Fibroblast of skin of left quadriceps (primary cell): ENCODE results near the gene RINL.

ENCODE experiments used
- DNase-seq, 2 experiments: peaks; one replicate each; pipeline ENCODE4 v3.0.0-alpha.2; 2013; ENCODE audit warnings: low read depth in 2 of 2

The RINL gene, protein sequence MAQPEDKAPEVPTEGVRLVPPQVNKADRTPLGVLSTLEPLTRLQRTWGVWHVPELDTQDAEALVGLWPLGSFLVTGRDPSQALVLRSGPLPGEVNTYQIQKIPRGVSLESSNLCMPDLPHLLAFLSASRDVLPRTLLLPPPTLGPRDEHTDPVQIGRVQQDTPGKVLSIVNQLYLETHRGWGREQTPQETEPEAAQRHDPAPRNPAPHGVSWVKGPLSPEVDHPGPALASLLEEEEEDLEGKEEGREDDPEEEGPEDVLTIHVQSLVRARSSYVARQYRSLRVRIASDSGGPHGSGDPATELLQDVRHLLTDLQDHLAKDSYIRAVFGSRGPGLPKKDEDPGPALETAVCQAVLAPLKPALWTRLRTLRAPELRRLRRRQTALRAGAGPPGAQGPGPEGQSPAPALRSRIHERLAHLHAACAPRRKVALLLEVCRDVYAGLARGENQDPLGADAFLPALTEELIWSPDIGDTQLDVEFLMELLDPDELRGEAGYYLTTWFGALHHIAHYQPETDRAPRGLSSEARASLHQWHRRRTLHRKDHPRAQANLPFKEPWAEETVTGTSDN

DNA sequence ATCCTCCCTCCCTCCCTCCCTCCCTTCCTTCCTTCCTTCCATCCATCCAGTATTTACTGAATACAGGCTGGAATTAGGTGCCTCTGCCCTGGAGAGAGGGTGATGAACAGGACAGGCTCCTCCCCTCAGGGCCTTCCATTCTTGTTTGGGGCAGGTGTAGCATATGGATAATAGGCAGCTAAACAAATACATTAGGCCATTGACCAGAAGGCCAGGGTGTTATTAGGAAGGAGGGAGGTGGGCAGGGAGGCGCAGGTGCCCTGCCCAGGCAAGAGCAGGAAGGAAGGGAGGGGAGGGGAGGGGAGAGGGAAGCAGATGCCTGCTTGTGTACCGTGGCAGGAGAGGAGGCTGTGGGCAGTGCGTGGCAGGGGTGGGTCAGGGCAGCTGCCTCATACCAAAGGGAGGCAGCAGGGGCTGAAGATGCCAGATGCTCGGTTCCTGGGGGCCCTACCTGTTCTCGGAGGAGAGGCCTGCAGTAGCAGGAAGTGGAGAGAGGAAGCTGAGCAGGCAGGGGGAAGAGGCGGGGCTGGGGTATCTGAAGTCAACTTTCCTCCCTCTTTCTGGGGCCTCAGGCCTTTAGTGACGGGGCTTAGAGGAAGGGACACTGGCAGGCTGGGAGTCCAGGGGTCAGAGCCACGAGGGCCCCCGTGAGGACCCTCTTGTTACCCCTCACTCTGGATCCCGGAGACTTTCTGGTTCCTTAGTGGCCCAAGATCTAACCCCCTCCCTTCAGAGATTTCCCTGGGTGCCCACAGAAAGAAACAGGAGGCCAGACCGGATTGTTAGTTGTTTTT is at the start of gene RINL:
Gene RINL (minus strand): TSS at position 495 of the 794 bp plus-strand sequence. CDS start 1,533 bp downstream, outside the sequence.
- DNase-seq: no peak

DNA sequence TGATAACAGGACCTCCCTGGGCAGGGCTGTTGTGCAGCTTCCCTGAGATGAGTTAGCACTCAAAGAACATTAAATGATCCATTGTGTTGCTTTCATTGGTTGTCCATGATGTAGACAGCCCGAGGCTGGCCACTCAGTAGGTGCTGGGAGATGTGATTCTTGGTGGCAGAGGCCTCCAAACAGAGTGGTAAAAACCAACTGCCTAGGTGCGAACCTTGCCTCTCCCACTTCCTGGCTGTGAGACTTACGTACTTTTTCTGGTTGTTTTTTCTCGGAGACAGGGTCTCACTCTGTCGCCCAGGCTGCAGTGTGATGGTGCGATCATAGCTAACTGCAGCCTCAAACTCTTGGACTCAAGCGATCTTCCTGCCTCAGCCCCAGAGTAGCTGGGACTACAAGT is 46.3 kb upstream of the RINL start:
- no peak for DNase-seq

DNA sequence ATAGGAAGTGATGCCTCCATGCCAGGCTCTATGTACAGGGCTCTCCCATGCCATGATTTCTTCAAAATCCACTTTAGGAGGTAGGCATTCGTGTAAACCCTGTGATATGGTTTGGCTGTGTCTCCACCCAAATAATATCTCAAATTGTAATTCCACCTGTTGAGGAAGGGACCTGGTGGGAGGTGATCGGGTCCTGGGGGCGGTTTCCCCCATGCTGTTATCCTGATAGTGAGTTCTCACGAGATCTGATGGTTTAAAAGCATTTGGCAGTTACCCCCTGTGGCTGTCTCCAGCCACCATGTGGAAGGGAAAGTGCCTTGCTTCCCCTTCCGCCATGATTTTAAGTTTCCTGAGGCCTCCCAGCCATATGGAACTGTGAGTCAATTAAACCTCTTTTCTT is 44.4 kb upstream of the RINL start:
- DNase-seq: no peak

DNA sequence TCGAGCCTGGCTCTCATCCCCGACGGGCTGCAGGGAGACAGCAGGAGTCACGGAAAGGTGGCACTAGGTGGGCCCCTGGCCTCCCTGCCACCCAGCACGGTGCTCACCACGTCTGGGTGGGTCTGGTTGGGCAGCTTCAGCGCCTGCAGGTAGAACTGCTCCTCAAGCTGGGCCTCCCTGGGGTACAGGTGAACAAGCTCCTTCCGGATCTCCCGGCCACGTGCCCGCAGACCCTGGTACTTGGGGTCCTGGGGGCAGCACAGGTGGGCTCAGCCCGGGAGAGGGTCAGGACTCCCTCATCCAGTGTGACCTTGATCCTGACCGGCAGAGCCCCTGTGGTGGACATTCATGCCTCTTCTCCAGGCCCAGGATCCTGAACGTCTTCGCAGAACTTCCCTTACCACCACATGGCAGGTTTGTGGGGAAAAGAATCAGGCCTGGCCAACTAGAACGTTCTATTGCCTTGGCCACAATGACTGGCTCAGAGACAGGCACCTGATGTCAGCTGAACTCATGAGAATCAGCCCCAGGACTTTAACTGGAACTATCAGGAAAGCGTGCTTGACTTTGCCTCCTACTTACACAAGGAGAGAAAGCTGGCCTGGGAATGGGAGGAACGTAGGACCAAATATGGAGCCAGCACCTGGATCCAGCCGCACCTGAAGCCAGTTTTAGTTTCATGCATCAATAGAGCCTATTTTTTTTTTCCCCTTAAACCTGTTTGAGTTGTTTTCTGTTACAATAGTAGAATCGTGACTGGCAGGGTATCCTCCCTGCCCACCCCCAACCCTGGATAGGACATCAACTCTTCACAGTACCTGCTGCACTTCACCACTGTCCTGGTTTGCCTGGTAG is 43.6 kb upstream of the RINL start:
- no peak for DNase-seq

DNA sequence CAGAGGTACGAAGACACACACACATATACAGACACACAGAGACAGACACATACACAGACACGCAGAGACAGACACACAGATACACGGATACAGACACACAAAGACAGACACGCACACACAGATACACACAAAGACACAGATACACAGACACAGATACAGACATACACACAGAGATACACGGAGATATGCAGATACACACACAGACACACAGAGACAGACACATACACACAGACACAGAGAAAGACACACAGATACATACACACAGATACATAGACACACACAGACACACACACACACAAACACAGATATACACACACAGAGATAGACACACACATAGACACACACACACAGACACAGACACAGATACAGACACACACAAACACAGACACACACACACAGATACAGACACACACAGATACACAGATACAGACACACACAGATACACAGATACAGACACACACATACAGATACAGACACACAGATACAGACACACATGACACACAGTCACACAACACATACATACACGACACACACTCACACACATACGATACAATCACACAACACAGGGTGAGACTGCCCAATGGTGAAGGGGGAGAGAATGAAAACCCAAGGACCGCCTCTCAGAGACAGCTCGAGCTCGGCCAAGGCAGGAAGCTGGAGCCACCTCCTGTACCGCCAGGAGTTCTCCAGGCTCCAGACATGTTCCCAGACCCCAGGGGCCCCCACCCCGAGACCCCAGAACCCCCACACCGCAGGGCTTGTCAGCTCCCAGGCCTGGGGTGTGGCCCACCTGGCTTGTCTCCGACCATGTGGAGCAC is 42.7 kb upstream of the RINL start:
- DNase-seq: no peak

DNA sequence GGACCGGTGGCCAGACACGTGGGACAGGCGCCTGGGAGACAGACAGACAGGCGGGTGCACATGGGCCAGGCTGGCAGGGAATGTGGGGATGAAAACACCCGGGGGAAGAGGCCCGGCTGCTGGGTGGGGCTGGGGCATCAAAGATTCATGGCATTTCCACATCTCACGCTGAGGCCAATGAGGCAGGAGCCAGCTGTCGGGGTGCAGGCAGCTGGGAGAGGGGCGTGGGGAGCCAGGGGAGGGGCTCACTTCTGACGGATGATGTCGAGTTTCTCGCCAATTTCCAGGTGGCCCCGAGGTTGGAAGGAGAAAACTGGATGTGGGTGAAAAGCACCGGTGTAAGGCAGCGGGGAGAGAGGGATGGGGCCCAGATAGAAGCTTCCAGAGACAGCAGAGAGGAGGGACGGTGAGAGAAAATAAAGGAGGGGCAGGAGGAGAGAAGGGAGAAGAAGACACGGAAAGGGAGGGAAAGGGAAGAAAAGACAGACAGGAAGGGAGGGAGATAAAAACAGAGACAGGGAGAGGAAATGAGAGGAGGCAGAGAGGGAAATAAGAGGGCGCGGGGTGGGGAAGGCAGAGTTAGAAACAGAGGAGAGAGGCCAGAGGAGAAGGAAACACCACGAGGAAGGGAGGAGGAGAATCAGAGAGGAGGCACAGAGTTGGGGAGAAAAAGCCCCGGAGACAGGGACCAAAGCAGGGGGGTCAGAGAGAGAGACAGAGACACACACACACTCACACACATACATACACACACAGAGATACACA is 41.9 kb upstream of the RINL start:
- DNase-seq: no peak

DNA sequence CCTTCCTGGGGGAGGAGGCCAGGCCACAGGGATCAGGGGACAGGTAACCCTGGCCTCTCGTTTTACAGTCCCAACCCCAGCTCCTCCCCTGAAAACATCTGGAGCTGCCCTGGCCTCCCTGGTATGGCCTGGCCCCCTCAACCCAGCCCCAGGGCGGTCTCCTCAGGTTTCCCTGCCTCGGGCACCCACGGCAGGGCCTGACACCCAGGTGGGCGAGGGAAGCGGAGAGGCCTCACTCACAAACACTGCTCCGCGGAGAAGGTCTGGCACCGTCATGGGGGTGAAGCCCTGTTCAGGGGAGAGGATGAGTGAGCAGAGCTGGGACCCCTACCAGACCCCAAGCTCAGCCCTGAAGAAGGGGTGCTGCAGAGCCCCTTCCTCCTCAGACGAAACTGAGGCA is 40.5 kb upstream of the RINL start:
- no peak for DNase-seq

DNA sequence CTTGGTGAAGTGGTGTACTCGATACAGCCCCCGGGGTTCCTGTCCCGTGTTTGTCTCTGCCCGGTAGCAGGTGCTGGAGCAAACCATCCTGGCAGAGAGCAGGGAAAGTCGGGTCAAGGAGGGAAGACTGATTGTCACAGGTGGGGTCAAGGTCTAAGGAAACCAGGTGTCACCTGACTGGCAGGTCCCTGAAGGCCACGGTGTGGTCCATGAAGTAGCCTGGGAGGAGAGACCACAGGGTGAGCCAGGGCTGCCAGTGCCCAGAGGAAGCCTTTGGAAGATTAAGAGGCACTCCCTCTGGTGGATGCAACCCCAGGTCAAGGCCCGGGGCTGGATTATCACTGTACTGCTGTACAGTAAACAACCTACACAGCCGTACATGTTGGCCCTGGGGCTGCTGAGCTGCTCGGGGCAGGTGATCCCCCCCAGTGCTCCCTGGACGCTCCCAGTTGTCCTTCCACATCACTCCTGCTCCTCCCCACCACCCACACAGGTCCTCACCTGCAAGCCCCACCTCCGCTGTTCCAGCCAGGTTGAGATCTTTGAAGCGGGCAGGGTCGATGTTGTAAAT is 39.9 kb upstream of the RINL start:
- no peak for DNase-seq

DNA sequence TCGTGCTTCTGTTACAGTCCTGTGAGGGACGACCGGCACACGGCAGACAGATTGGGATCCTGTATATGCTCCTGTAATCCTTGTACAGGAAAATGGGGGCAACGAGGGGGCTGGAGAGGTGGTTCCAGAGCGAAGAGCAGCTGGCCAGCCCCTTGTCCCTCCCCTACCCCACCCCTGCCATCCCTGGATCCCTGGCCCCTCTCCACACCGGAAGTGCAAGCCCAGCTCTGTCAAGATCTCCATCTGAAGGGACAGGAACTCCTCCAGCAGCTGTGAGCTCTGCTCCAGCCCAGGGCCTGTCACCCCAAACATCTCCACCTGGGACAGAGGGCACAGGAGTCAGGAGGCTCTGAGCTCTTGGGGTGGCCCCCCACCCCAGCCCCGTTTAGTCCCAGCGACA is 39.4 kb upstream of the RINL start:
- DNase-seq: no peak

DNA sequence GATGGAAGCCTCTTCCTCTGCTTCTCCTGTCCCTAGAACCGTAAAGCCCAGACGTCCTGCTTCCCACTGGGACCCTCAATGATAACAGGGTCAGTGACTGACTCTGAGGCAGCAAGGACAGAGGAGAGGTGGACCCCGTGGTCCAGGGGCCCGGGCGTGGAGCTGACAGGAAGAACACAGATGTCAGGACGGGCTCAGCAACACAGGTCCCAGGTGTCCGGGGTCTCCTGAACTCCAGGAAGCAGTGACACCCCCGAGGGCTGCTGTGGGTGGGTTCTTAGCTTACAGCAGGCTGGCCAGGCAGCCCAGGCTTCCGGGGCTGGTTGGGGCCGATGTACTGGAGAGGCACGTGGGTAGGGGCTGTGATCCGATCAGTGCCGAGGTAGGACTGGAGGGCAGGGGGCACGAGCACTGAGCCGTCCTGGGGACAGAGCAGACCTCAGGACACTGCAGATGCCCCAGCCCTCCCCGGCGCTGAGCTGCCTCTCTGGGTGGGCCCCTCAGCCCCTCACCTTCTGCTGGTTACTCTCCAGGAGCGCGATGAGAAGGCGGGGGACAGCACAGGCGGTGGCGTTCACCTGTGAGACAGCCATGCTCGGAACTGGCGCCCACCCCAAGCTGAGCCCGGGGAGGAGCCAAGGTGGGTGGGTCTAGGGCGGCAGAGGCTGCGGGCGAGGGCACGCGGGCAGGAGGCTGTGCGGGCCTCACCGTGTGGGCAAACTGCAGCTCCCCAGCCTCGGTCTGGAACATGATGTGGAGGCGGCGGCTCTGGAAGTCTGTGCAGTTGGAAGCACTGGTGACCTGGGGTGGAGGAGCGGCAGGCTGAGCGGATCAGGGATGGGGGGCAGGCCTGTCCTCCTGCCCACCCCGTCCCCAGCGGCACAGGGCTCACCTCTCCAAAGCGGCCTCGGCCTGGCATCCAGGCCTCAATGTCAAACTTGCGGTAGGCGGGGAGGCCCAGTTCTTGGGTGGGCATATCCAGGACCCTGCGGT is 37.5 kb upstream of the RINL start:
- DNase-seq: no peak

DNA sequence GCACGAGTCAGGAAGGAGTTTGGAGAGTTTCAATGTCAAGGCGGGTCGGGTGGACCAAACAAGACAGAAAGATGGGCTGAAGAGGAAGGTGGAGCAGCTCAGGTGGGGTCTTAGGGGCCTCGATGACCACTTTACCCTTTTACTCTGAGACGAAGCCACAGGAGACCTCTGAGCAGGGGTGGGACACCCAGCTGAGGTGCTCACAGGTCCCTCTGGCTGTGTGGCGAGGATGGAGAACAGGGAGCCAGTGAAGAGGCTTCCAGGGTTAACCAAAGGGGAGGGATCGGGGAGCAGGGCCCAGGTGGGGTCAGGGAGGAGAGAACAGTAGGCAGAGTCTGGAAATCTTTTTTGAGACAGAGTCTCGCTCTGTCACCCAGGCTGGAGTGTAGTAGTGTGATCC is 35.9 kb upstream of the RINL start:
- no peak for DNase-seq

DNA sequence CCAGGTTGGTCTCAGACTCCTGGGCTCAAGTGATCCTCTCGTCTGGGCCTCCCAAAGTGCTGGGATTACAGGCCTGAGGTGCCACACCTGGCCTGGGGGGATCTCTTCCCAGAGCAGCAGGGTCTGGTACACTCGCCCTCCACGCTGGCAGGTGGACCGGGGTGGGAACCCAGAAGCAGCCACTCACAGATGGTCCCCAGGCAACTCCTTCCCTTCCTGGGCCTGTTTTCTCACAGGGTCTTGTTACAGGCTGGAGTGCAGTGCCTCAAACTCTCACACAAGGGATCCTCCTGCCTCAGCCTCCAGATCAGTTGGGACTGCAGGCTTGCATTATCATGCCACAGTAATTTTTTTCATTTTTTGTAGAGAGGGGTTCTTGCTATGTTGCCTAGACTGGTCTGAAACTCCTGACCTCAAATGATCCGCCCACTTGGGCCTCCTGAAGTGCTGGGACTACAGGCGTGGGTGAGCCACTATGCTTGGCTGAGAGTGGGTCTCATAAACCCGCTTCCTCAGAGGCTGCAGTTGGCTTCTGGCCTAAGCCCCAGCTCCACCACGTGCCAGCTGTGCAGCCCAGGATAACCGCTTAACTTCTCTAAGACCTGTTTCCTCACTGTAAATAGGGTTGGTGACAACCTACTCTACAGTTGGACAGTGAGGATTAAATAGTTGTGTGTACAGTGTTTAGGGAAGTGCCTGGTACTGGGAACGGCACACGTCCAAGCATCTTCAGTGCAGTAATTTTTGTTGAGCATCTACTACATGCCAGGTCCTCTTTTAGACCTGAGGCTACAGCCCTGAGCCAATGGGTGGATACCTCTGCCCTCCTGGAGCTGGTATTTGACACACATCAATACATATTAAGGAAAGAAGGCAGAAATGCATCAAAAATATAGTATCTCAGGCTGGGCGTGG is 34.8 kb upstream of the RINL start:
- DNase-seq: no peak

DNA sequence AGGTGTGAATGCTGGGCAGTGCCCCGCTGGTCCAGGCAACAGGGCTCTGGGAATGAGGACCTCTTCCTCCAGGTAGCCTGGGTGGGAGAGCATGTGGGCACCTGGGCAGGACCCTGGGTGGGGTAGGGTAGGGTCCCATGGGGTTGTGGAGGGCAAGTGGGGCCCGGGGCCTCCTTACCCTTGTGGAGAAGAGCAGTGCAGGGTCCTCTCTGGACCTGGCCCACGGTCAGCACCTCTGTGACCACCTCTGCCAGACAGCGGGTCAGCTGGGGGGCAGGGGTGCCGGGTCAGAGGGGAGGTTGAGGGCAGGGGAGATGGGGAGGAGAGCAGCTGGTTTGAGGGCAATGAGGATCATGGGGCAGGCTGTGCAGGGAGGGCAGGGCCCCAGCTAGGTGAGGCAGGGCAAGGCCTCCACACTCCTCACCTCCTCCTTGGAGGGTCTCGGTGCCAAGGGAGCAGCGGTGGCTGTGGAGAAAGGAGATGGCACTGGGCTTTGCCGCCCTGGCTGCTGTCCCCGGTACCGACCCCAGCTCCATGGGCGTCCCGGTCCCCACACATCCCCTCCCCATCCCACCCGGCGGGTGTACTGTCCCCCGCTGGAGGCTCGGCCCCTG is 33.4 kb upstream of the RINL start:
- no peak for DNase-seq

DNA sequence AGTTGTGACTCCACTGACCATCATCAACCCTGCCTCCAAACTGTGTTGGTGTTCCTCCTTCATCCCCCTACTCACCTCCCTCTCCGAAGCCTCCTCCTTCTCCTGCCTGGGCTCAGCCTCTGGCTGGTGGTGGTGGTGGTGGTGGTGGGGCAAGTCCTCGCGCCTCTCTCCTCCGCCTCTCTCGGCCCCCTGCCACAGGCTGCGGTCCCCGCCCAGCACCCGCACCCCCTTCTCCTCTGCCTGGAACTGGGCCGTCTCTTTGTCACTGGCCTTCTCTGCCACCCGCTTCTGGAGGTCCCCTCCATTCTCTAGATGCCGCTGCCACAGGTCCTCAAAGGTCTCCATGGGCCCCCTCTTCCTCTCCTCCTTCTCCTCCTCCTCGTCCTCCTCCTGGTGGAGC is 32.4 kb upstream of the RINL start:
- DNase-seq: no peak

DNA sequence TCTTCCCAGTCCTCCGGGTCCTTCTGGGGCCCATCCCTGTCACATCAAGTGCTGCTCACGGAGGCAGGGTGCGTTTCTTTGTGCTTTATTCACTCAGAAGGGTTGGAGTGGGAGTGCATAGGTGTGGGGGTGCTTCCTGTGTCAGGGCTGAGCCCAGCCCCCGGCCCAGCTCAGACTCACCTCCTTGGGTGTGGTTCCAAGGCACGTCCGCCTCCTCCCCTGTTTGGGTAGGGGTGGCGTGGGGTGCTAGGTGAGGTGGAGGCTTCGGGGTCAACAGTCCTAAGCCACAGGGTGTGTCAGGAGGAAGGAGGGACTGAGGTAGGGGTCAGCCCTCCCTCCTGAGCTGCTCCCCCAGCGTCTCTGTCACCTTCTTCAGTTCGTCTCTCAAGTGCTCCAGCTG is 30.8 kb upstream of the RINL start:
- DNase-seq: no peak

DNA sequence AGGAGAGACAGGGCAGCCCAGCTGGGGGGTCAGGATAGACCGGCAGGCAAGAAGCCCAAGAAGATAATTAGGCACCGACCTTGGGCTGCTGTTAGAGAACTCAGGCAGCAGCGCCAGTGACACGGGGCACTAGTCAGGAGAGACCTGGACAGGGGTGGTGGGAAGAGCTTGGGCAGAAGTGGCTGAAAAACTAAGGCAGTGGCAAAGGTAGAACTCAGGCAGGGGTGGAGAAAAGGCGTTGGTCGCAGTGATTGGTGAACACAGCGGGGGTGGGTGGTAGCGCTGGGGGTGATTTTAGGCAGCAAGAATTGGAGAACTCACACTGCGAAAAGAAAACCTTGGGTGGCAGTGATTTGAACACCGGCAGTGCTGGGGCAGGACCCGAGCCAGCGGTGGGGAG is 29.6 kb upstream of the RINL start:
- DNase-seq: no peak

DNA sequence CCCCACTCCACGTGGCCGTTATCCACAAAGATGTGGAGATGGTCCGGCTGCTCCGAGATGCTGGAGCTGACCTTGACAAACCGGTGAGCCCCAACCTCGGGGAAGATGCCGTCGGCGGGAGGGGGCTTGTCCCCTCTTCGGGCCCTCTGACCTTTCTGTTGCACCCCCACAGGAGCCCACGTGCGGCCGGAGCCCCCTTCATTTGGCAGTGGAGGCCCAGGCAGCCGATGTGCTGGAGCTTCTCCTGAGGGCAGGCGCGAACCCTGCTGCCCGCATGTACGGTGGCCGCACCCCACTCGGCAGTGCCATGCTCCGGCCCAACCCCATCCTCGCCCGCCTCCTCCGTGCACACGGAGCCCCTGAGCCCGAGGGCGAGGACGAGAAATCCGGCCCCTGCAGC is 29.2 kb upstream of the RINL start:
- no peak for DNase-seq
